Measurements from ENCODE around the gene ARMH3. TPM values are rescaled to one million over a fixed set of nuclear protein-coding genes. Genes with fewer than 3 reads are reported as not detected.

ARMH3 gene
- polyA plus RNA-seq (2013, experiment 1 of 2; ENCODE audit: insufficient read length) = 15.8 TPM
- polyA plus RNA-seq (2013, experiment 2 of 2; ENCODE audit: insufficient read length) = 11.7 TPM

- peak; percentile 99 for DNase-seq
Measured at GRCh38 chr10:102055647-102056419, at the start of gene ARMH3. TSS of gene ARMH3 (minus strand) at chr10:102056173. CDS start at chr10:102040114, 16,059 bp downstream.

GRCh38 chr10:102102421-102102820 is 46.4 kb upstream of the ARMH3 start:
- DNase-seq = no peak

- DNase-seq = no peak
Measured at GRCh38 chr10:102101152-102101551, 45.2 kb upstream of the ARMH3 start.

GRCh38 chr10:102096449-102096848 is 40.5 kb upstream of the ARMH3 start:
- DNase-seq = no peak

GRCh38 chr10:102090772-102091171 is 34.8 kb upstream of the ARMH3 start:
- peak; percentile 34 for DNase-seq

GRCh38 chr10:102086196-102086595 is 30.2 kb upstream of the ARMH3 start:
- no peak for DNase-seq

- DNase-seq = no peak
Measured at GRCh38 chr10:102085336-102085735, 29.4 kb upstream of the ARMH3 start.

- no peak for DNase-seq
Measured at GRCh38 chr10:102083541-102083940, 27.6 kb upstream of the ARMH3 start.

GRCh38 chr10:102072673-102073527 is 16.9 kb upstream of the ARMH3 start:
- DNase-seq = peak; percentile 75

GRCh38 chr10:102069071-102069470 is 13.1 kb upstream of the ARMH3 start:
- DNase-seq = no peak

- no peak for DNase-seq
Measured at GRCh38 chr10:102068216-102068615, 12.2 kb upstream of the ARMH3 start.

GRCh38 chr10:102067091-102067916 is 11.3 kb upstream of the ARMH3 start:
- no peak for DNase-seq

GRCh38 chr10:102066399-102067088 is 10.6 kb upstream of the ARMH3 start:
- no peak for DNase-seq

- peak; percentile 25 for DNase-seq
Measured at GRCh38 chr10:102065561-102066398, 9.8 kb upstream of the ARMH3 start.

- peak; percentile 91 for DNase-seq
Measured at GRCh38 chr10:102064868-102065560, 9.0 kb upstream of the ARMH3 start, which contains the start of gene HPS6. TSS of gene HPS6 (plus strand) at chr10:102065349. CDS start at chr10:102065475, 126 bp downstream.

GRCh38 chr10:102064503-102064867 is 8.5 kb upstream of the ARMH3 start:
- DNase-seq = no peak

- no peak for DNase-seq
Measured at GRCh38 chr10:102059987-102060386, 4.0 kb upstream of the ARMH3 start.

- peak; percentile 29 for DNase-seq
Measured at GRCh38 chr10:102054881-102055646, 909 bp downstream of the ARMH3 start.

- no peak for DNase-seq
Measured at GRCh38 chr10:102046095-102046494, 9.9 kb downstream of the ARMH3 start.

Measured in fibroblast of skin of back (primary cell).